Measurements from ENCODE around the gene ACTA1. TPM values are rescaled to one million over a fixed set of nuclear protein-coding genes. Genes with fewer than 3 reads are reported as not detected.
"Not testable (repeated sequence)": the region's sequence is repeated elsewhere in the genome, so short reads cannot be mapped to it uniquely, and the experiment has no call there.

Gene ACTA1
- total RNA-seq, 2 donors from 2014 or later, result 2.4 TPM; not detected in 1

GRCh38 chr1:229397762-229398161, 36.1 kb downstream of the ACTA1 start:
- H3K9me3 ChIP-seq, result no peaks in the 10 kb centered on the region
- H3K4me3 ChIP-seq, result no peak overlapping the region
- no peaks in the 10 kb centered on the region for H3K4me1 ChIP-seq
- H3K36me3 ChIP-seq, result no peaks in the 10 kb centered on the region
- TF ChIP-seq CTCF (IDR thresholded peaks at IDR 0.05), result no peak
- H3K27ac ChIP-seq, result no peak overlapping the region
- DNase-seq, result no peak
- no peak overlapping the region for H3K9ac ChIP-seq (ENCODE audit: low read depth in 2 of 2, low read length in 2 of 2)
- H3K27me3 ChIP-seq, result no peaks in the 10 kb centered on the region
- intact Hi-C loops (cut with DNase I), result no loop called here

- no peaks in the 10 kb centered on the region for H3K36me3 ChIP-seq
- no peaks in the 10 kb centered on the region for H3K27me3 ChIP-seq
- no peaks in the 10 kb centered on the region for H3K4me1 ChIP-seq
- no peak for DNase-seq
- intact Hi-C loops (cut with DNase I), result no loop called here
- H3K27ac ChIP-seq, result no peak overlapping the region
- no peak overlapping the region for H3K4me3 ChIP-seq
- no peaks in the 10 kb centered on the region for H3K9me3 ChIP-seq
- H3K9ac ChIP-seq (ENCODE audit: low read depth in 2 of 2, low read length in 2 of 2), result no peak overlapping the region
- no peak for TF ChIP-seq CTCF (IDR thresholded peaks at IDR 0.05)
Observed at GRCh38 chr1:229396585-229397206, 37.2 kb downstream of the ACTA1 start.

DNA sequence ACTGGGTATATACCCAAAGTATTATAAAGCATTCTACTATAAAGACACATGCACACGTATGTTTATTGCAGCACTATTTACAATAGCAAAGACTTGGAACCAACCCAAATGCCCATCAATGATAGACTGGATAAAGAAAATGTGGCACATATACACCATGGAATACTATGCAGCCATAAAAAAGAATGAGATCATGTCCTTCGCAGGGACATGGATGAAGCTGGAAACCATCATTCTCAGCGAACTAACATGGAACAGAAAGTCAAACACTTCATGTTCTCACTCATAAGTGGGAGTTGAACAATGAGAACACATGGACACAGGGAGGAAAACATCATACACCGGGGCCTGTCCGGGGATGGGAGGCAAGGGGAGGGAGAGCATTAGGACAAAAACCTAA, 39.4 kb downstream of the ACTA1 start:
- H3K27ac ChIP-seq; H3K9ac ChIP-seq (ENCODE audit: low read depth in 2 of 2, low read length in 2 of 2); H3K4me3 ChIP-seq; H3K27me3 ChIP-seq; H3K9me3 ChIP-seq; H3K4me1 ChIP-seq; intact Hi-C loops (cut with DNase I); H3K36me3 ChIP-seq; DNase-seq: not testable (repeated sequence)

GRCh38 chr1:229392936-229393335, 41.0 kb downstream of the ACTA1 start:
- Histone ChIP-seq H3K9me3 (no peaks in the 10 kb centered on the region), H3K36me3 (no peaks in the 10 kb centered on the region), H3K9ac (ENCODE audit: low read depth in 2 of 2, low read length in 2 of 2) (no peak overlapping the region), H3K4me3 (no peak overlapping the region), H3K27me3 (no peaks in the 10 kb centered on the region), H3K4me1 (no peaks in the 10 kb centered on the region), H3K27ac (no peak overlapping the region)
- TF ChIP-seq CTCF (IDR thresholded peaks at IDR 0.05), result no peak
- intact Hi-C loops (cut with DNase I), result no loop called here
- no peak for DNase-seq

- no peaks in the 10 kb centered on the region for H3K9me3 ChIP-seq
- H3K36me3 ChIP-seq, result no peaks in the 10 kb centered on the region
- intact Hi-C loops (cut with DNase I), result no loop called here
- H3K27me3 ChIP-seq, result no peaks in the 10 kb centered on the region
- H3K4me3 ChIP-seq, result no peak overlapping the region
- H3K9ac ChIP-seq (ENCODE audit: low read depth in 2 of 2, low read length in 2 of 2), result no peak overlapping the region
- no peaks in the 10 kb centered on the region for H3K4me1 ChIP-seq
- no peak overlapping the region for H3K27ac ChIP-seq
- DNase-seq, result no peak
- TF ChIP-seq CTCF (IDR thresholded peaks at IDR 0.05), result no peak
Observed at GRCh38 chr1:229390130-229390529, 43.8 kb downstream of the ACTA1 start.

GRCh38 chr1:229388897-229389580, 44.9 kb downstream of the ACTA1 start:
- intact Hi-C loops (cut with DNase I), result no loop called here
- Histone ChIP-seq H3K4me3 (no peak overlapping the region), H3K9me3 (no peaks in the 10 kb centered on the region), H3K9ac (ENCODE audit: low read depth in 2 of 2, low read length in 2 of 2) (no peak overlapping the region), H3K36me3 (no peaks in the 10 kb centered on the region), H3K4me1 (no peaks in the 10 kb centered on the region), H3K27me3 (no peaks in the 10 kb centered on the region), H3K27ac (no peak overlapping the region)
- no peak for TF ChIP-seq CTCF (IDR thresholded peaks at IDR 0.05)
- DNase-seq, result no peak

Data from colonic mucosa (tissue), 4 donors.